ENCODE data around the gene SORBS1. TPM values are rescaled to one million over a fixed set of nuclear protein-coding genes. Genes with fewer than 3 reads are reported as not detected.

Gene SORBS1
- total RNA-seq, 1 donor from 2014 or later = 116 TPM

DNA sequence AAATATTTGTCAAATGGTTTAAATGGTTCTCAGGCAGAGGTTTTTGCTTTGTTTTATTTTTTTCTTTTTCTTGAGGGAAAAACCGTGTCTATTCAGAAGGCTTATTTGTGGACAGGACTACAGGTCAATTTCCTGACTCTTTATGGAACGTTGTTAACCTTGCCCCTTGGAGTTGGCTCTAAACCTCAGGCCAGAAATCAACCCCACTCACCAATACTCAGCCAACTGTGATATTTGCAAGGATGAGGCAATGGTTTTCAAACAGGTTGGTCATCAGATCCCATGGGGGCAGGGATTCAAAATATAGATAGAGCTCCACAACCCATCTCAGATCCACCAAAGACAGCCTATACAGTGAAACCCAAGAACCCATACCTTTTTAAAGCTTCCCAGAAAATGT, 280.5 kb downstream of the SORBS1 start:
- Histone ChIP-seq H3K9me3 (no peaks in the 10 kb centered on the region), H3K4me1 (peaks cover 78% of the 10 kb centered on the region), H3K27ac (peak overlapping the region; percentile 91), H3K27me3 (no peaks in the 10 kb centered on the region), H3K36me3 (no peaks in the 10 kb centered on the region), H3K4me3 (no peak overlapping the region)
- DNase-seq (ENCODE audit: extremely low spot score in 2 of 2) = no peak
- TF ChIP-seq POLR2A (IDR thresholded peaks at IDR 0.05) = no peak
- no peak for TF ChIP-seq POLR2AphosphoS5 (IDR thresholded peaks at IDR 0.05; ENCODE audit: insufficient read depth in 1 of 2, low read depth in 1 of 2)
- TF ChIP-seq, protein P1, sequence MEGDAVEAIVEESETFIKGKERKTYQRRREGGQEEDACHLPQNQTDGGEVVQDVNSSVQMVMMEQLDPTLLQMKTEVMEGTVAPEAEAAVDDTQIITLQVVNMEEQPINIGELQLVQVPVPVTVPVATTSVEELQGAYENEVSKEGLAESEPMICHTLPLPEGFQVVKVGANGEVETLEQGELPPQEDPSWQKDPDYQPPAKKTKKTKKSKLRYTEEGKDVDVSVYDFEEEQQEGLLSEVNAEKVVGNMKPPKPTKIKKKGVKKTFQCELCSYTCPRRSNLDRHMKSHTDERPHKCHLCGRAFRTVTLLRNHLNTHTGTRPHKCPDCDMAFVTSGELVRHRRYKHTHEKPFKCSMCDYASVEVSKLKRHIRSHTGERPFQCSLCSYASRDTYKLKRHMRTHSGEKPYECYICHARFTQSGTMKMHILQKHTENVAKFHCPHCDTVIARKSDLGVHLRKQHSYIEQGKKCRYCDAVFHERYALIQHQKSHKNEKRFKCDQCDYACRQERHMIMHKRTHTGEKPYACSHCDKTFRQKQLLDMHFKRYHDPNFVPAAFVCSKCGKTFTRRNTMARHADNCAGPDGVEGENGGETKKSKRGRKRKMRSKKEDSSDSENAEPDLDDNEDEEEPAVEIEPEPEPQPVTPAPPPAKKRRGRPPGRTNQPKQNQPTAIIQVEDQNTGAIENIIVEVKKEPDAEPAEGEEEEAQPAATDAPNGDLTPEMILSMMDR (IDR thresholded peaks at IDR 0.05) = no peak
- intact Hi-C loops (cut with DNase I) = no loop called here

DNA sequence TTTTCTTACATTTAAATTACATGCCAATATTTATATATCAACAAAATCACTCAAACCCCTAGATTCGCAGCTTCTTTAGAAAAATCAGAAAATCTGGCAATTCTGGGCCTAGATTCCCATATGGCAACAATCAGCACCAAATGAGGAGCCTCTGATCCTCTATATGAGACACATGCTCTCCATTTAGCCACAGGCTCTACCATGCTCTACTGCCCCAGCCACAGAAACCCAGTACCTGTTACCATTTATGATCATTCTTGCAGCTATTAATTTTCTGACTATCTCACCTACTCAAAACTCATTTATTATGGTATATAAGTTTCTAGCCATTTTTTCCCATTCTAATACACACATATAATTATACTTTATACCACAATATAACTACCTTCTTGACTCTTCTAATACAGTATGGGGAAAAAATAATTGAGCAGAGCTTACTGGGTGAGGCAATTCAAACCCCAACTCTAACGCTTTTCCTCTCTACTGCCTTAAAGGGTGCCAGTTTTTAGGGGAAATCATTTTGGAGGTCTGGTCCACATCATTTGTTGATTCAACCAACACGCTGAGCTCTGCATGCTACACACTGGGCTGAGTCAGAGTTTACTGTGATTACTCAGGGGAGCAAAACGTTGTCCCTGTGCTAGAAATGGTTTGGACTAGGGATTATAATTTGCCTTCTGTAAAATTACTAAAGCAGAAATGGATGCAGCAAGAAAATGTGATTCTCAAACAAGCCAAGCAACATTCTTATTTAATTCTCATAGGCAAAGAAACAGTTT, 281.9 kb downstream of the SORBS1 start:
- DNase-seq (ENCODE audit: extremely low spot score in 2 of 2) = no peak
- Histone ChIP-seq H3K4me1 (peaks cover 80% of the 10 kb centered on the region), H3K4me3 (no peak overlapping the region), H3K27me3 (no peaks in the 10 kb centered on the region), H3K9me3 (no peaks in the 10 kb centered on the region), H3K27ac (peak overlapping the region; percentile 91), H3K36me3 (no peaks in the 10 kb centered on the region)
- TF ChIP-seq POLR2A (IDR thresholded peaks at IDR 0.05) = no peak
- TF ChIP-seq, protein P1 (IDR thresholded peaks at IDR 0.05) = no peak
- TF ChIP-seq POLR2AphosphoS5 (IDR thresholded peaks at IDR 0.05; ENCODE audit: insufficient read depth in 1 of 2, low read depth in 1 of 2) = peak in 1 of 2 donors; percentile 11
- intact Hi-C loops (cut with DNase I) = no loop called here

DNA sequence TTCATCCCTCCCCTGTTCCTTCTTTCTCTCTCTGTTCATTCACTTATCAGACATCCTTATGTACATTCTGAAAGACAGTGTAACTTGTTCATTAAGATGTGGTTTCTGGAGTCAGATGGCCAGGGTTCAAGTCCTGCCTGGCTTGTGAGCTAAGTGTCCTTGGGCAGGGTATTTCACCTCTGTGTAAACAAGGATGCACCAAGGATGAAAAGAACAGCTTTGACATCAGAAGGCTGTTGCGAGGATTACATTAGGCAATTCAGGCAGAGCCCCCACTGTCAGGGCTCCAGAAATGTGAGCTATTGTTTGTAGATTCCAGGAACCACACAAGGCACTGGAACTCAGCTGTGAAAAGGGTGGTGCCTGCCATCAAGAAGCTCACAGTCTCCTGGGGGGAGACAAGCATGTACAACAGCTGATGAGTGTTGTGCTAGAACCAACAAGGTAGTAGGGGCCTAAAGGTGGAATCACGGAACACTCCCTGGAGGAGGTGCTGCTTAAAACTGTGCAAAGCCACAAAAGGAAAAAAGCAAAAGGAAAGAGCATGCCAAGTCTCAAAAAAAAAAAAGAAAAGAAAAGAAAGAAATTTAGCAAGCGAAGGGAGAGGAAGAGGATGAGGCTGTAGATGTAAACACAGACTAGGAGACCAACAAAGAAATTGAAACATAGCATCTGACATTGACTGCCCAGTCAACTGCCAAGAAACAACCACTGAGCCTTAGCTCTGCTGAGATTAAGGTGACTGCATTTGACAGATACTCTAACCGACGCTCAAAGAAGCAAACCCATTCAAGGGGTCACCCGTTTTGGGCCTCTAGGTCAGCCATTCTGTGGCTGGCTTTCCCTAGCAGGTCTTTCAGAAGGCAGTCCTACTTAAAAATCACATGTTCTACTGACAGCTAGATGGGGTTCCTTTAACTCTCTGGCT, 282.8 kb downstream of the SORBS1 start:
- DNase-seq (ENCODE audit: extremely low spot score in 2 of 2) = peak in 1 of 2 donors; percentile 90

DNA sequence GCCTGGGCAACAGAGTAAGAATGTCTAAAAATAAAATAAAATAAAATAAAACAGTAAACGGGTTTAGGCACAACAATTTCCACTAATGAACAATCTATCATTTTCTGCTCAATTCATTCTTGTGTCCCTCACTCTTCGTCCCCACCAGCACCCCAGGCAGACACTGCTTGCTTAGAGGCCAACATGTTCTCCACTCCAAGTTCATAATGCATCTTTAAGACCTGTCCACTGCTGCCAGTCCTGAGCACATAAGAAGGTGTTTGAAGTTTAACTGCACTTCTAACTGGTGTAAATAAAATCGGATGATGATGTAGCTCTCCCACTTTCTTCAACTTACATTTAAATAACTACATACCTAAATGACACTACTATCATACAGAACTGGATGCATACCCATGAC, 283.6 kb downstream of the SORBS1 start:
- H3K27me3 ChIP-seq = no peaks in the 10 kb centered on the region
- H3K4me1 ChIP-seq = peaks cover 87% of the 10 kb centered on the region
- intact Hi-C loops (cut with DNase I) = no loop called here
- peak in 1 of 2 donors; percentile 71 for DNase-seq (ENCODE audit: extremely low spot score in 2 of 2)
- H3K36me3 ChIP-seq = no peaks in the 10 kb centered on the region
- peak overlapping the region; percentile 91 for H3K27ac ChIP-seq
- TF ChIP-seq, protein P1 (IDR thresholded peaks at IDR 0.05) = no peak
- TF ChIP-seq POLR2A (IDR thresholded peaks at IDR 0.05) (no peak), POLR2AphosphoS5 (IDR thresholded peaks at IDR 0.05; ENCODE audit: insufficient read depth in 1 of 2, low read depth in 1 of 2) (no peak)
- H3K4me3 ChIP-seq = no peak overlapping the region
- H3K9me3 ChIP-seq = no peaks in the 10 kb centered on the region

More for the DNA sequence above, 282.8 kb downstream of the SORBS1 start:
- Histone ChIP-seq H3K27me3 (no peaks in the 10 kb centered on the region), H3K4me1 (peaks cover 85% of the 10 kb centered on the region), H3K36me3 (no peaks in the 10 kb centered on the region), H3K4me3 (no peak overlapping the region), H3K9me3 (no peaks in the 10 kb centered on the region), H3K27ac (peak overlapping the region; percentile 91)
- TF ChIP-seq POLR2AphosphoS5 (IDR thresholded peaks at IDR 0.05; ENCODE audit: insufficient read depth in 1 of 2, low read depth in 1 of 2) (no peak), POLR2A (IDR thresholded peaks at IDR 0.05) (no peak)
- TF ChIP-seq, protein P1 (IDR thresholded peaks at IDR 0.05) = no peak
- intact Hi-C loops (cut with DNase I) = no loop called here
